ENCODE data around the gene KRTAP10-6. TPM values are rescaled to one million over a fixed set of nuclear protein-coding genes. Genes with fewer than 3 reads are reported as not detected.
A peak's percentile ranks its signal among the peaks of the same experiment; 100 is the strongest.
"Not testable (repeated sequence)": the region's sequence is repeated elsewhere in the genome, so short reads cannot be mapped to it uniquely, and the experiment has no call there.

KRTAP10-6 gene
- total and polyA plus RNA-seq, 2 donors from 2014 or later: not detected

- no peaks in the 10 kb centered on the region for H3K27me3 ChIP-seq (ENCODE audit: control insufficient read depth, insufficient read depth, low read length)
- peak in 1 of 5 donors; percentile 59 for DNase-seq
Observed at GRCh38 chr21:44612029-44612486, 19.8 kb upstream of the KRTAP10-6 start, which contains the start of gene KRTAP10-8. TSS of gene KRTAP10-8 (plus strand) at chr21:44612079. CDS start at chr21:44612101, 22 bp downstream.

GRCh38 chr21:44611551-44611950 lies 19.2 kb upstream of the KRTAP10-6 start:
- intact Hi-C loops (cut with DNase I): no loop called here
- DNase-seq (no peak), FAIRE-seq (no peak)
- Histone ChIP-seq H3K4me1 (ENCODE audit: control insufficient read depth in 2 of 3, insufficient read depth in 2 of 3, low read depth in 1 of 3, low read length in 3 of 3) (no peaks in the 10 kb centered on the region), H3K9me3 (ENCODE audit: control insufficient read depth in 2 of 3, insufficient read depth in 1 of 3, low read length in 3 of 3) (peaks cover 0 to 5% (median 0%) of the 10 kb centered on the region in 3 donors), H3K9ac (ENCODE audit: low read length in 3 of 3) (no peak overlapping the region), H3K36me3 (ENCODE audit: control insufficient read depth in 2 of 3, insufficient read depth in 3 of 3, low read length in 3 of 3) (no peaks in the 10 kb centered on the region), H3K27ac (ENCODE audit: low read depth in 2 of 2, low read length in 2 of 2) (no peak overlapping the region), H3K4me3 (ENCODE audit: low read length in 3 of 3) (no peak overlapping the region), H3K27me3 (ENCODE audit: control insufficient read depth, insufficient read depth, low read length) (no peaks in the 10 kb centered on the region)
- TF ChIP-seq CTCF (IDR thresholded peaks at IDR 0.05; ENCODE audit: borderline replicate concordance, extremely low read depth, insufficient read depth): no peak

More at GRCh38 chr21:44612029-44612486, 19.8 kb upstream of the KRTAP10-6 start, which contains the start of gene KRTAP10-8:
- H3K4me1 ChIP-seq (ENCODE audit: control insufficient read depth in 2 of 3, insufficient read depth in 2 of 3, low read depth in 1 of 3, low read length in 3 of 3): no peaks in the 10 kb centered on the region
- H3K36me3 ChIP-seq (ENCODE audit: control insufficient read depth in 2 of 3, insufficient read depth in 3 of 3, low read length in 3 of 3): no peaks in the 10 kb centered on the region
- no peak within 1 kb of the TSS for H3K27ac ChIP-seq (ENCODE audit: low read depth in 2 of 2, low read length in 2 of 2)
- FAIRE-seq: no peak
- H3K9me3 ChIP-seq (ENCODE audit: control insufficient read depth in 2 of 3, insufficient read depth in 1 of 3, low read length in 3 of 3): peaks cover 0 to 5% (median 0%) of the 10 kb centered on the region in 3 donors
- TF ChIP-seq CTCF (IDR thresholded peaks at IDR 0.05; ENCODE audit: borderline replicate concordance, extremely low read depth, insufficient read depth): no peak
- no peak within 1 kb of the TSS for H3K4me3 ChIP-seq (ENCODE audit: low read length in 3 of 3)
- no peak within 1 kb of the TSS for H3K9ac ChIP-seq (ENCODE audit: low read length in 3 of 3)
- intact Hi-C loops (cut with DNase I): no loop called here

DNA sequence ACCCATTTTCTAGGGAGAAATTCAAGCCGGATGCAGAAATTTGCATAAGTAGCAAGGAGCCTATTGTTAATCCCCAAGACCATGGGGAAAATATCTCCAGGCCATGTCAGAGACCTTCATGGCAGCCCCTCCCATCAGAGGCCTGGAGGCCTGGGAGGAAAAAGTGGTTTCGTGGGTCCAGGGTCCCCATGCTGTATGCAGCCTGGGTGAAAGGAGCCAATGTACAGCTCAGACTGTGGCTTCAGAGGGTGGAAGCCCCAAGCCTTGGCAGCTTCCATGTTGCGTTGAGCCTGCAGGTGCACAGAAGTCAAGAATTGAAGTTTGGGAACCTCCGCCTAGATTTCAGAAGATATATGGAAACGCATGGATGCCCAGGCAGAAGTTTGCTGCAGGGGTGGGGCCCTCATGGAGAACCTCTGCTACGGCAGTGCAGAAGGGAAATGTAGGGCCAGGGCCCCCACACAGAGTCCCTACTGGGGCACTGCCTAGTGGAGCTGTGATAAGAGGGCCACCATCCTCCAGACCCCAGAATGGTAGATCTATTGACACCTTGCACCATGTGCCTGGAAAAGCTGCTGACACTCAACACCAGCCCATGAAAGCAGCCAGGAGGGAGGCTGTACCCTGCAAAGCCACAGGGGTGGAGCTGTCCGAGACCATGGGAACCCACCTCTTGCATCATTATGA lies 18.0 kb upstream of the KRTAP10-6 start:
- H3K9me3 ChIP-seq (ENCODE audit: control insufficient read depth in 2 of 3, insufficient read depth in 1 of 3, low read length in 3 of 3); H3K9ac ChIP-seq (ENCODE audit: low read length in 3 of 3); intact Hi-C loops (cut with DNase I); FAIRE-seq; H3K36me3 ChIP-seq (ENCODE audit: control insufficient read depth in 2 of 3, insufficient read depth in 3 of 3, low read length in 3 of 3); H3K4me3 ChIP-seq (ENCODE audit: low read length in 3 of 3); H3K27ac ChIP-seq (ENCODE audit: low read depth in 2 of 2, low read length in 2 of 2); H3K27me3 ChIP-seq (ENCODE audit: control insufficient read depth, insufficient read depth, low read length); H3K4me1 ChIP-seq (ENCODE audit: control insufficient read depth in 2 of 3, insufficient read depth in 2 of 3, low read depth in 1 of 3, low read length in 3 of 3); DNase-seq: not testable (repeated sequence)

GRCh38 chr21:44609193-44609592 lies 16.9 kb upstream of the KRTAP10-6 start:
- Histone ChIP-seq H3K4me1 (ENCODE audit: control insufficient read depth in 2 of 3, insufficient read depth in 2 of 3, low read depth in 1 of 3, low read length in 3 of 3) (no peaks in the 10 kb centered on the region), H3K9me3 (ENCODE audit: control insufficient read depth in 2 of 3, insufficient read depth in 1 of 3, low read length in 3 of 3) (peaks cover 0 to 5% (median 0%) of the 10 kb centered on the region in 3 donors), H3K9ac (ENCODE audit: low read length in 3 of 3) (no peak overlapping the region), H3K27ac (ENCODE audit: low read depth in 2 of 2, low read length in 2 of 2) (no peak overlapping the region), H3K36me3 (ENCODE audit: control insufficient read depth in 2 of 3, insufficient read depth in 3 of 3, low read length in 3 of 3) (no peaks in the 10 kb centered on the region), H3K27me3 (ENCODE audit: control insufficient read depth, insufficient read depth, low read length) (no peaks in the 10 kb centered on the region), H3K4me3 (ENCODE audit: low read length in 3 of 3) (no peak overlapping the region)
- TF ChIP-seq CTCF (IDR thresholded peaks at IDR 0.05; ENCODE audit: borderline replicate concordance, extremely low read depth, insufficient read depth): no peak
- no peak for DNase-seq
- intact Hi-C loops (cut with DNase I): no loop called here
- FAIRE-seq: no peak

All from kidney (tissue), 14 donors.